ENCODE results near the gene NSUN2. TPM values are rescaled to one million over a fixed set of nuclear protein-coding genes. Genes with fewer than 3 reads are reported as not detected.

Gene NSUN2
- total and polyA plus RNA-seq, 2 donors (not counting 3 experiments of a cell fraction or from before 2014, with no cell fraction given): 53.7 to 73.0 TPM

GRCh38 chr5:6660688-6661087, 27.8 kb upstream of the NSUN2 start:
- dilution Hi-C loops (cut with MboI; ENCODE audit: extremely low pct_ligation_motif_present, low sequenced_read_pairs) (no loop called here), intact Hi-C loops (cut with micrococcal nuclease) (no loop called here)
- Histone ChIP-seq H3K9me3 (replicated peaks; ENCODE audit: control insufficient read depth, insufficient read depth, low read length) (no peaks in the 10 kb centered on the region), H2AFZ (ENCODE audit: low read depth, low read length) (no peak overlapping the region), H3K4me2 (ENCODE audit: insufficient read depth, low read length) (no peak overlapping the region), H4K20me1 (replicated peaks; ENCODE audit: control insufficient read depth, extremely low read depth, insufficient read depth, low read length) (no peaks in the 10 kb centered on the region), H3K79me2 (ENCODE audit: control insufficient read depth, insufficient read depth, low read length) (no peaks in the 10 kb centered on the region), H3K9ac (replicated peaks; ENCODE audit: extremely low read depth, insufficient read depth, low read length) (no peak overlapping the region), H3K27me3 (ENCODE audit: control insufficient read depth in 2 of 2, insufficient read depth in 2 of 2, low read length in 2 of 2) (no peaks in the 10 kb centered on the region), H3K27ac (ENCODE audit: insufficient read depth, low read depth, low read length) (no peak overlapping the region), H3K36me3 (ENCODE audit: control insufficient read depth in 2 of 2, extremely low read depth in 1 of 2, insufficient read depth in 2 of 2, low read length in 2 of 2) (peaks cover 3 to 4% of the 10 kb centered on the region in 2 experiments), H3K4me3 (replicated peaks in 1 of 3; ENCODE audit: insufficient read depth in 1 of 3, low read depth in 1 of 3, low read length in 3 of 3) (no peak overlapping the region), H3K4me1 (ENCODE audit: control insufficient read depth, extremely low read depth, insufficient read depth, low read length) (no peaks in the 10 kb centered on the region), H3K9me1 (replicated peaks; ENCODE audit: control insufficient read depth, extremely low read depth, insufficient read depth, low read length) (no peaks in the 10 kb centered on the region)
- BruUV-seq (replicated peaks): no TSS peak
- ChIA-PET POLR2A (no interaction called here), CTCF (no interaction called here)
- DNase-seq (ENCODE audit: low read depth, low spot score) (no peak), FAIRE-seq (no peak)
- TF ChIP-seq, protein P1, sequence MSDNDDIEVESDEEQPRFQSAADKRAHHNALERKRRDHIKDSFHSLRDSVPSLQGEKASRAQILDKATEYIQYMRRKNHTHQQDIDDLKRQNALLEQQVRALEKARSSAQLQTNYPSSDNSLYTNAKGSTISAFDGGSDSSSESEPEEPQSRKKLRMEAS (IDR thresholded peaks at IDR 0.05; ENCODE audit: insufficient read depth, insufficient read length): no peak
- TF ChIP-seq FOS (IDR thresholded peaks at IDR 0.05; ENCODE audit: borderline replicate concordance, insufficient read depth, low read length) (no peak), POLR2A (IDR thresholded peaks at IDR 0.05; ENCODE audit: low read depth, low read length) (no peak), GATA2 (IDR thresholded peaks at IDR 0.05; ENCODE audit: insufficient read depth, insufficient read length, low read depth, low read length) (no peak), POLR2AphosphoS5 (IDR thresholded peaks at IDR 0.05; ENCODE audit: insufficient read depth, low read depth, low read length) (no peak), MYC (IDR thresholded peaks at IDR 0.05; ENCODE audit: low read depth, low read length) (no peak), JUN (IDR thresholded peaks at IDR 0.05; ENCODE audit: borderline replicate concordance, insufficient read depth, insufficient read length, low read depth) (no peak), EZH2 (IDR thresholded peaks at IDR 0.05; ENCODE audit: borderline replicate concordance, low read depth, low read length, severe bottlenecking) (no peak)
- TF ChIP-seq, protein P2, sequence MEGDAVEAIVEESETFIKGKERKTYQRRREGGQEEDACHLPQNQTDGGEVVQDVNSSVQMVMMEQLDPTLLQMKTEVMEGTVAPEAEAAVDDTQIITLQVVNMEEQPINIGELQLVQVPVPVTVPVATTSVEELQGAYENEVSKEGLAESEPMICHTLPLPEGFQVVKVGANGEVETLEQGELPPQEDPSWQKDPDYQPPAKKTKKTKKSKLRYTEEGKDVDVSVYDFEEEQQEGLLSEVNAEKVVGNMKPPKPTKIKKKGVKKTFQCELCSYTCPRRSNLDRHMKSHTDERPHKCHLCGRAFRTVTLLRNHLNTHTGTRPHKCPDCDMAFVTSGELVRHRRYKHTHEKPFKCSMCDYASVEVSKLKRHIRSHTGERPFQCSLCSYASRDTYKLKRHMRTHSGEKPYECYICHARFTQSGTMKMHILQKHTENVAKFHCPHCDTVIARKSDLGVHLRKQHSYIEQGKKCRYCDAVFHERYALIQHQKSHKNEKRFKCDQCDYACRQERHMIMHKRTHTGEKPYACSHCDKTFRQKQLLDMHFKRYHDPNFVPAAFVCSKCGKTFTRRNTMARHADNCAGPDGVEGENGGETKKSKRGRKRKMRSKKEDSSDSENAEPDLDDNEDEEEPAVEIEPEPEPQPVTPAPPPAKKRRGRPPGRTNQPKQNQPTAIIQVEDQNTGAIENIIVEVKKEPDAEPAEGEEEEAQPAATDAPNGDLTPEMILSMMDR (IDR thresholded peaks at IDR 0.05; ENCODE audit: extremely low read depth in 1 of 2, insufficient read depth in 1 of 2, low read depth in 1 of 2, low read length in 2 of 2): no peak
